ENCODE measurements around the gene RAB11FIP5. TPM values are rescaled to one million over a fixed set of nuclear protein-coding genes. Genes with fewer than 3 reads are reported as not detected.

Gene RAB11FIP5
- total and polyA plus RNA-seq, 9 of the 15 experiments (the other 6 are each of a cell fraction or from before 2014, with no cell fraction given): 1.7 to 14.4 (median 6.4) TPM

DNA sequence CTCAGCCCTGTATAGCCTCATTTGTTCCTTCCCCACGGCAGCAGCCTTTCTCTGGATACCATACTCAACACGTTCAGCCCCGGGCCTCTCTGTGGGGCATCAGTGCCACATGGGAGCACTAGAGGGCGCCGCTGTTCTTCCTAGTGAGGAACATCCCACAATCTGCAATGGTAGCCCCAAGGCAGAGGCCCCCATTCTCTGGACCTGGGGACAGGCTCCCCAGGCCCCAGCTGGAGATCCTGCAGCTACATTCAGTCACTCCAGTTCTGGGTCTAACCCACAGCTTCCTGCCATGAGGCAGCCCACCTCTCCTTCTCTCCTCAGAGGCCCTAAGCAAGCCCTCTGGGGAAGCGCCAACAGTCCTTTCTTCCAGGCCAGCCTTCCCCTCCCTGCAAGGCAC lies 27.1 kb downstream of the RAB11FIP5 start (continued):
- TF ChIP-seq CTCFL (IDR thresholded peaks at IDR 0.05; ENCODE audit: borderline replicate concordance, insufficient read depth, low read depth, low read length, poor library complexity, severe bottlenecking): peak; percentile 63
- no peak for TF ChIP-seq PHF8 (IDR thresholded peaks at IDR 0.05; ENCODE audit: borderline replicate concordance, low read length)
- no peak for TF ChIP-seq ZBTB1 (CRISPR knock-in tag; IDR thresholded peaks at IDR 0.05; ENCODE audit: borderline replicate concordance, low read depth)
- no peak for TF ChIP-seq PHTF2 (CRISPR knock-in tag; IDR thresholded peaks at IDR 0.05)
- peak; percentile 19; the same call in 1 of the 2 replicates for TF ChIP-seq CTBP1 (IDR thresholded peaks at IDR 0.05; ENCODE audit: borderline replicate concordance)
- TF ChIP-seq, protein P1, sequence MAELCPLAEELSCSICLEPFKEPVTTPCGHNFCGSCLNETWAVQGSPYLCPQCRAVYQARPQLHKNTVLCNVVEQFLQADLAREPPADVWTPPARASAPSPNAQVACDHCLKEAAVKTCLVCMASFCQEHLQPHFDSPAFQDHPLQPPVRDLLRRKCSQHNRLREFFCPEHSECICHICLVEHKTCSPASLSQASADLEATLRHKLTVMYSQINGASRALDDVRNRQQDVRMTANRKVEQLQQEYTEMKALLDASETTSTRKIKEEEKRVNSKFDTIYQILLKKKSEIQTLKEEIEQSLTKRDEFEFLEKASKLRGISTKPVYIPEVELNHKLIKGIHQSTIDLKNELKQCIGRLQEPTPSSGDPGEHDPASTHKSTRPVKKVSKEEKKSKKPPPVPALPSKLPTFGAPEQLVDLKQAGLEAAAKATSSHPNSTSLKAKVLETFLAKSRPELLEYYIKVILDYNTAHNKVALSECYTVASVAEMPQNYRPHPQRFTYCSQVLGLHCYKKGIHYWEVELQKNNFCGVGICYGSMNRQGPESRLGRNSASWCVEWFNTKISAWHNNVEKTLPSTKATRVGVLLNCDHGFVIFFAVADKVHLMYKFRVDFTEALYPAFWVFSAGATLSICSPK (IDR thresholded peaks at IDR 0.05; ENCODE audit: borderline replicate concordance): no peak
